COR-L47 (cell line): ENCODE measurements around the gene PTPN3.
A peak's percentile ranks its signal among the peaks of the same experiment; 100 is the strongest.

Source experiments
- DNase-seq: peaks from one replicate; lab custom pipeline; 2025; lab: John Stamatoyannopoulos, UW

Gene PTPN3

GRCh38 chr9:109475526-109475925 lies 22.6 kb downstream of the PTPN3 start:
- no peak for DNase-seq

GRCh38 chr9:109474944-109475343 lies 23.2 kb downstream of the PTPN3 start:
- DNase-seq, result no peak

- DNase-seq, result no peak
Observed at GRCh38 chr9:109474170-109474569, 23.9 kb downstream of the PTPN3 start.

- no peak for DNase-seq
Observed at GRCh38 chr9:109473329-109473728, 24.8 kb downstream of the PTPN3 start.

- no peak for DNase-seq
Observed at GRCh38 chr9:109471475-109472393, 26.4 kb downstream of the PTPN3 start.

- peak; percentile 55 for DNase-seq
Observed at GRCh38 chr9:109469646-109470358, 28.3 kb downstream of the PTPN3 start.

- DNase-seq, result no peak
Observed at GRCh38 chr9:109468927-109469326, 29.2 kb downstream of the PTPN3 start.

- no peak for DNase-seq
Observed at GRCh38 chr9:109467936-109468335, 30.2 kb downstream of the PTPN3 start.

- DNase-seq, result no peak
Observed at GRCh38 chr9:109466623-109467590, 31.2 kb downstream of the PTPN3 start.

- no peak for DNase-seq
Observed at GRCh38 chr9:109463924-109464625, 34.0 kb downstream of the PTPN3 start.

- DNase-seq, result no peak
Observed at GRCh38 chr9:109460576-109460975, 37.5 kb downstream of the PTPN3 start.

GRCh38 chr9:109459423-109459822 lies 38.7 kb downstream of the PTPN3 start:
- no peak for DNase-seq

- DNase-seq, result no peak
Observed at GRCh38 chr9:109458453-109459211, 39.5 kb downstream of the PTPN3 start.

GRCh38 chr9:109456811-109457210 lies 41.3 kb downstream of the PTPN3 start:
- DNase-seq, result no peak

GRCh38 chr9:109455861-109456260 lies 42.2 kb downstream of the PTPN3 start:
- DNase-seq, result no peak

GRCh38 chr9:109455391-109455790 lies 42.7 kb downstream of the PTPN3 start:
- no peak for DNase-seq

- no peak for DNase-seq
Observed at GRCh38 chr9:109454601-109455155, 43.4 kb downstream of the PTPN3 start.

- no peak for DNase-seq
Observed at GRCh38 chr9:109454041-109454440, 44.1 kb downstream of the PTPN3 start.

- DNase-seq, result no peak
Observed at GRCh38 chr9:109453210-109453842, 44.8 kb downstream of the PTPN3 start.

GRCh38 chr9:109452761-109453160 lies 45.3 kb downstream of the PTPN3 start:
- DNase-seq, result no peak
